ENCODE measurements around the gene MAST2. TPM values are rescaled to one million over a fixed set of nuclear protein-coding genes. Genes with fewer than 3 reads are reported as not detected.

The MAST2 gene
- total RNA-seq, 2 donors from 2014 or later, result 25.2 to 81.3 TPM

GRCh38 chr1:45879885-45880598, 76.6 kb downstream of the MAST2 start:
- H3K27me3 ChIP-seq (replicated peaks; ENCODE audit: insufficient read depth), result no peaks in the 10 kb centered on the region
- no peak overlapping the region for H3K4me3 ChIP-seq
- no peaks in the 10 kb centered on the region for H3K36me3 ChIP-seq
- no peaks in the 10 kb centered on the region for H3K4me1 ChIP-seq (replicated peaks)
- no peak overlapping the region for H3K27ac ChIP-seq
- intact Hi-C loops (cut with DNase I), result loop anchor here (5.0 to 10.0 kb wide), 3 partner anchors 78 to 305 kb away; partner anchors contain the start of genes MAST2 and PIK3R3
- DNase-seq (ENCODE audit: low spot score), result no peak
- TF ChIP-seq POLR2A (IDR thresholded peaks at IDR 0.05) (no peak), CTCF (IDR thresholded peaks at IDR 0.05) (no peak), POLR2AphosphoS5 (IDR thresholded peaks at IDR 0.05) (no peak)
- no peaks in the 10 kb centered on the region for H3K9me3 ChIP-seq
- 87% methylated on average over 4 of the region's 4 CpGs for WGBS

DNA sequence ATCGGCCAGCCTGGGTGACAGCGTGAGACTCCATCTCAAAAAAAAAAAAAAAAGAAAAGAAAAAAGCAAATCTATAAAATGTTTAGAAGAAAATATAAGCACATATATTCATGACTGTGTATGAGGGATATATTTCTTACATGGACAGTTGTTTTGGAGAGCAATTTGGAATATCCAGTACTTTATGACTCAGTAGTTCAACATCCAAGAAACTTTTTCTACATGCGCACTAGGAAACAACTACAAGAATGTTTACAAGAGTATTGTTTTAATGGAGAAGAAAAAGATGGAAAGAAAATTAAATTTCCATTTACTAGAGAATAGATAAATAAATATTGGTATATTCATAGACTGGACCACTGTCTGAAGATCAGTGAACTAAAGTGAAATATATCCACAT, 77.5 kb downstream of the MAST2 start:
- WGBS, result 73% methylated on average over 3 of the region's 3 CpGs
- Histone ChIP-seq H3K9me3 (no peaks in the 10 kb centered on the region), H3K4me1 (replicated peaks) (no peaks in the 10 kb centered on the region), H3K27me3 (replicated peaks; ENCODE audit: insufficient read depth) (no peaks in the 10 kb centered on the region), H3K4me3 (no peak overlapping the region), H3K27ac (no peak overlapping the region), H3K36me3 (no peaks in the 10 kb centered on the region)
- no peak for TF ChIP-seq POLR2AphosphoS5 (IDR thresholded peaks at IDR 0.05)
- no peak for TF ChIP-seq CTCF (IDR thresholded peaks at IDR 0.05)
- TF ChIP-seq POLR2A (IDR thresholded peaks at IDR 0.05), result no peak
- intact Hi-C loops (cut with DNase I), result loop anchor here (5.0 to 10.0 kb wide), 3 partner anchors 79 to 304 kb away; partner anchors contain the start of genes MAST2 and PIK3R3
- no peak for DNase-seq (ENCODE audit: low spot score)

- WGBS, result 64% methylated on average over 1 of the region's 1 CpG
- no peak overlapping the region for H3K27ac ChIP-seq
- intact Hi-C loops (cut with DNase I), result loop anchor here (5.0 to 10.0 kb wide), 3 partner anchors 81 to 301 kb away; partner anchors contain the start of genes MAST2 and PIK3R3
- H3K4me1 ChIP-seq (replicated peaks), result no peaks in the 10 kb centered on the region
- TF ChIP-seq CTCF (IDR thresholded peaks at IDR 0.05) (no peak), POLR2A (IDR thresholded peaks at IDR 0.05) (no peak), POLR2AphosphoS5 (IDR thresholded peaks at IDR 0.05) (no peak)
- DNase-seq (ENCODE audit: low spot score), result no peak
- H3K9me3 ChIP-seq, result no peaks in the 10 kb centered on the region
- no peak overlapping the region for H3K4me3 ChIP-seq
- H3K27me3 ChIP-seq (replicated peaks; ENCODE audit: insufficient read depth), result no peaks in the 10 kb centered on the region
- no peaks in the 10 kb centered on the region for H3K36me3 ChIP-seq
Measured at GRCh38 chr1:45883658-45884057, 80.2 kb downstream of the MAST2 start.

GRCh38 chr1:45884700-45885099, 81.3 kb downstream of the MAST2 start:
- Histone ChIP-seq H3K4me3 (no peak overlapping the region), H3K9me3 (no peaks in the 10 kb centered on the region), H3K4me1 (replicated peaks) (no peaks in the 10 kb centered on the region), H3K36me3 (no peaks in the 10 kb centered on the region), H3K27me3 (replicated peaks; ENCODE audit: insufficient read depth) (no peaks in the 10 kb centered on the region), H3K27ac (no peak overlapping the region)
- peak; percentile 9 for DNase-seq (ENCODE audit: low spot score)
- intact Hi-C loops (cut with DNase I), result loop anchor here (5.0 to 10.0 kb wide), 3 partner anchors 82 to 300 kb away; partner anchors contain the start of genes MAST2 and PIK3R3
- 67% methylated on average over 1 of the region's 1 CpG for WGBS
- TF ChIP-seq POLR2A (IDR thresholded peaks at IDR 0.05), result no peak
- peak; percentile 47 for TF ChIP-seq POLR2AphosphoS5 (IDR thresholded peaks at IDR 0.05)
- no peak for TF ChIP-seq CTCF (IDR thresholded peaks at IDR 0.05)

- Histone ChIP-seq H3K4me1 (replicated peaks) (no peaks in the 10 kb centered on the region), H3K36me3 (no peaks in the 10 kb centered on the region), H3K4me3 (no peak overlapping the region), H3K27ac (no peak overlapping the region), H3K9me3 (no peaks in the 10 kb centered on the region), H3K27me3 (replicated peaks; ENCODE audit: insufficient read depth) (no peaks in the 10 kb centered on the region)
- DNase-seq (ENCODE audit: low spot score), result no peak
- intact Hi-C loops (cut with DNase I), result loop anchor here (10.0 kb wide), 1 partner anchor 299 kb away; no protein-coding TSS in a partner anchor
- WGBS, result 62% methylated on average over 2 of the region's 2 CpGs
- TF ChIP-seq CTCF (IDR thresholded peaks at IDR 0.05) (no peak), POLR2A (IDR thresholded peaks at IDR 0.05) (no peak), POLR2AphosphoS5 (IDR thresholded peaks at IDR 0.05) (no peak)
Measured at GRCh38 chr1:45886229-45886628, 82.8 kb downstream of the MAST2 start.

Measured in prostate gland (tissue), 2 donors.